GM13976 (cell line): ENCODE results near the gene DSC2.
"Not testable (repeated sequence)": the region's sequence is repeated elsewhere in the genome, so short reads cannot be mapped to it uniquely, and the experiment has no call there.

Experiments used
- DNase-seq: peaks from one replicate; pipeline ENCODE4 v3.0.0; 2012; ENCODE audit warnings: low spot score
- in situ Hi-C: fragments of 300-500 bp; cut with MboI; formaldehyde crosslinking; loops from one replicate; pipeline ENCODE4 v1.12.0; 2022; ENCODE audit warnings: low sequenced_read_pairs, mixed read lengths, inconsistent platforms; ENCODE audit not compliant: unreplicated experiment
- TF ChIP-seq, protein P1 (sequence below): IDR thresholded peaks from 2 replicates; pipeline ENCODE4 v1.5.1; 2012; ENCODE audit warnings: borderline replicate concordance, mild to moderate bottlenecking; ENCODE audit not compliant: insufficient read depth; ENCODE audit errors: extremely low read depth, missing control alignments, control extremely low read depth

DSC2 gene

DNA sequence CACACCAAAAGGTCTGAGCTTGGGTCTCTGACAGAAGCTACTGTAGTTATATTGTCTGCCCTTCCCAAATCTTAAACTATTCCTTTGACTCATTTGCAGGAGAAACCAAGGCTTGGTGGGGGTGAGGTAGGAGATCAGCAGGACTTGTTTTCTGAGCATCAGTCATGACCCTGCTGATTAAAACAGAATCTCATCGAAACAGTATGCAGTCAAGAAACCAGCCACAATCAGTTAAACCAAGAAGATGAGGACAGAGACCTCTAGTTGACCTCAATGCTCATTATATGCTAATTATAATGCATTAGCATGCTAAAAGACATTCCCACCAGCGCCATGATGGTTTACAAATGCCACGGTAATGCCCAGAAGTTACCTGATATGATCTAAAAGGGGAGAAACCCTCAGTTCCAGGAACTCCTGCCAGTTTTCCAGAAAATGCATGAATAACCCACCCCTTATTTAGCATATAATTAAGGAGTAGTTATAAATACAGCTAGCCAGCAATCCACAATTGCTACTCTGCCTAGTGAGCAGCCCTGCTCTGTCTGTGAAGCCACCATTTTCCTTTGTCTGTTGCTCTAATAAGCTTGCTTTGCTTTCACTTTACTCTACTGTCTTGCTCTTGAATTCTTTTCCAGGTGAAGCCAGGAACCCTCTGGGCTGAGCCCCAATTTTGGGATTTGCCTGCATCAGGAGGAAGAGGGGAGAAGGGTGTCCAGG is 86.3 kb downstream of the DSC2 start:
- DNase-seq, result no peak
- TF ChIP-seq, protein P1, sequence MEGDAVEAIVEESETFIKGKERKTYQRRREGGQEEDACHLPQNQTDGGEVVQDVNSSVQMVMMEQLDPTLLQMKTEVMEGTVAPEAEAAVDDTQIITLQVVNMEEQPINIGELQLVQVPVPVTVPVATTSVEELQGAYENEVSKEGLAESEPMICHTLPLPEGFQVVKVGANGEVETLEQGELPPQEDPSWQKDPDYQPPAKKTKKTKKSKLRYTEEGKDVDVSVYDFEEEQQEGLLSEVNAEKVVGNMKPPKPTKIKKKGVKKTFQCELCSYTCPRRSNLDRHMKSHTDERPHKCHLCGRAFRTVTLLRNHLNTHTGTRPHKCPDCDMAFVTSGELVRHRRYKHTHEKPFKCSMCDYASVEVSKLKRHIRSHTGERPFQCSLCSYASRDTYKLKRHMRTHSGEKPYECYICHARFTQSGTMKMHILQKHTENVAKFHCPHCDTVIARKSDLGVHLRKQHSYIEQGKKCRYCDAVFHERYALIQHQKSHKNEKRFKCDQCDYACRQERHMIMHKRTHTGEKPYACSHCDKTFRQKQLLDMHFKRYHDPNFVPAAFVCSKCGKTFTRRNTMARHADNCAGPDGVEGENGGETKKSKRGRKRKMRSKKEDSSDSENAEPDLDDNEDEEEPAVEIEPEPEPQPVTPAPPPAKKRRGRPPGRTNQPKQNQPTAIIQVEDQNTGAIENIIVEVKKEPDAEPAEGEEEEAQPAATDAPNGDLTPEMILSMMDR, result no peak
- in situ Hi-C loops, result no loop called here

DNA sequence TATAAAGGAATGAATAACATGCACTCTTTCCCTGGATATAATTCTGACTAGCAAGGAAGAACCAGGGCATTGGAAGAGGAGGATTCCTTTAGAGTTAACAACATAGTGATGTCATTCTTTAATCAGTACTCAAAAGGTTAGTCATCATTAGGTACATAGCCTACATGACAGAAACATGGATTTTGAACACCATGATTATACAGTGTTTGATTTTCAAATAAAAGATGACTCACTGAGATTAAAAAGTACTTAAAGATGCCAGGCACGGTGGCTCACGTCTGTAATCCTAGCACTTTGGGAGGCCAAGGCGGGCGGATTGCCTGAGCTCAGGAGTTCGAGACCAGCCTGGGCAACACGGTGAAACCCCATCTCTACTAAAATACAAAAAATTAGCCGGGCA is 90.8 kb downstream of the DSC2 start:
- in situ Hi-C loops, DNase-seq: not testable (repeated sequence)

DNA sequence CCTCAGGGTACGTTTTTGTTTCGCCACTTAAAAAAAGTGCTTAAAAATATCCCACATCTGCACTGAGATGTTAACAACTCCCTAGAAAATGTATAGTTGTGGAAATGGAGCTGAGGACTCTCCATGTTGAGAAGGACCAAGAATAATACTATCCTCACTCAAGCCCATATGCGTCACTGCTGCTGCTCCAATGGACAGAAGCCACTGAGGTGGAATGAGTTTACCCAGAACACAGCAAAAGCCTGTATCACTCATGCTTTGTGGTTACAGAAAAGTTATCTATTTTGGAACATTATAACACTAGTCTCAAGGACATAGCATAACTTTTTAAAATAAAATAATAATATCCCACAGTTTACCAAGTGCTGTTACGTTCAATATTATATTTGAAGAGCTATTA is 91.6 kb downstream of the DSC2 start:
- TF ChIP-seq, protein P1, result no peak
- in situ Hi-C loops, result no loop called here
- DNase-seq, result no peak
